Endothelial cell of umbilical vein (primary cell): ENCODE measurements around the gene CERS5.

Experiments
- EZH2 ChIP-seq: IDR thresholded peaks from 2 replicates; pipeline ENCODE4 v1.6.1; 2012; ENCODE audit warnings: borderline replicate concordance, low read depth, mild to moderate bottlenecking, moderate library complexity, low read length, inconsistent platforms; ENCODE audit not compliant: severe bottlenecking
- JUN ChIP-seq: IDR thresholded peaks from 2 replicates; pipeline ENCODE4 v1.6.1; 2011; ENCODE audit warnings: borderline replicate concordance, low read depth; ENCODE audit not compliant: insufficient read length, insufficient read depth
- POLR2A ChIP-seq: IDR thresholded peaks from 2 replicates; pipeline ENCODE4 v1.6.1; 2012; ENCODE audit warnings: low read depth, mild to moderate bottlenecking, control low read depth, low read length
- TF ChIP-seq, protein P1 (sequence below), 2 donors: IDR thresholded peaks; 1 replicate in 1 of 2; 2 replicates in 1 of 2; pipeline ENCODE4 v1.5.1; 2011; ENCODE audit warnings: low read length in 2 of 2, mild to moderate bottlenecking in 2 of 2, moderate library complexity in 2 of 2, control low read depth in 1 of 2, inconsistent platforms in 1 of 2, low read depth in 1 of 2; ENCODE audit not compliant: insufficient read depth in 1 of 2; ENCODE audit errors: extremely low read depth in 1 of 2
- TF ChIP-seq, protein P2 (sequence below): IDR thresholded peaks from 2 replicates; pipeline ENCODE4 v1.6.1; 2011; ENCODE audit not compliant: insufficient read depth, insufficient read length

GRCh38 chr12:50207424-50207823, 40.3 kb upstream of the CERS5 start:
- TF ChIP-seq, protein P1, sequence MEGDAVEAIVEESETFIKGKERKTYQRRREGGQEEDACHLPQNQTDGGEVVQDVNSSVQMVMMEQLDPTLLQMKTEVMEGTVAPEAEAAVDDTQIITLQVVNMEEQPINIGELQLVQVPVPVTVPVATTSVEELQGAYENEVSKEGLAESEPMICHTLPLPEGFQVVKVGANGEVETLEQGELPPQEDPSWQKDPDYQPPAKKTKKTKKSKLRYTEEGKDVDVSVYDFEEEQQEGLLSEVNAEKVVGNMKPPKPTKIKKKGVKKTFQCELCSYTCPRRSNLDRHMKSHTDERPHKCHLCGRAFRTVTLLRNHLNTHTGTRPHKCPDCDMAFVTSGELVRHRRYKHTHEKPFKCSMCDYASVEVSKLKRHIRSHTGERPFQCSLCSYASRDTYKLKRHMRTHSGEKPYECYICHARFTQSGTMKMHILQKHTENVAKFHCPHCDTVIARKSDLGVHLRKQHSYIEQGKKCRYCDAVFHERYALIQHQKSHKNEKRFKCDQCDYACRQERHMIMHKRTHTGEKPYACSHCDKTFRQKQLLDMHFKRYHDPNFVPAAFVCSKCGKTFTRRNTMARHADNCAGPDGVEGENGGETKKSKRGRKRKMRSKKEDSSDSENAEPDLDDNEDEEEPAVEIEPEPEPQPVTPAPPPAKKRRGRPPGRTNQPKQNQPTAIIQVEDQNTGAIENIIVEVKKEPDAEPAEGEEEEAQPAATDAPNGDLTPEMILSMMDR (IDR thresholded peaks at IDR 0.05; ENCODE audit: extremely low read depth in 1 of 2, insufficient read depth in 1 of 2, low read depth in 1 of 2, low read length in 2 of 2), result no peak
- no peak for TF ChIP-seq POLR2A
- no peak for TF ChIP-seq JUN
- TF ChIP-seq, protein P2, sequence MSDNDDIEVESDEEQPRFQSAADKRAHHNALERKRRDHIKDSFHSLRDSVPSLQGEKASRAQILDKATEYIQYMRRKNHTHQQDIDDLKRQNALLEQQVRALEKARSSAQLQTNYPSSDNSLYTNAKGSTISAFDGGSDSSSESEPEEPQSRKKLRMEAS, result no peak
- TF ChIP-seq EZH2, result no peak
